H9 (cell line): ENCODE data around the gene CNOT9. TPM values are rescaled to one million over a fixed set of nuclear protein-coding genes. Genes with fewer than 3 reads are reported as not detected.

Experiments used
- DNase-seq: peaks from one replicate; pipeline ENCODE4 v3.0.0-alpha.2; 2017
- H2AFZ ChIP-seq: one replicate; pipeline ENCODE4 v1.6.1; 2013; ENCODE audit warnings: mild to moderate bottlenecking, low read length, control low read depth, moderate library complexity
- H2AK5ac ChIP-seq: 2 replicates; pipeline ENCODE4 v1.6.1; 2013; ENCODE audit warnings: low read length, control low read depth, mixed read lengths; ENCODE audit not compliant: insufficient read length
- H2BK120ac ChIP-seq: one replicate; pipeline ENCODE4 v1.6.1; 2013; ENCODE audit warnings: low read depth, mild to moderate bottlenecking, low read length, control low read depth, inconsistent platforms; ENCODE audit not compliant: poor library complexity, severe bottlenecking
- H2BK12ac ChIP-seq: 2 replicates; pipeline ENCODE4 v1.6.1; 2013; ENCODE audit warnings: low read length, control low read depth, mixed read lengths, low read depth; ENCODE audit not compliant: insufficient read length
- H2BK15ac ChIP-seq: 2 replicates; pipeline ENCODE4 v1.6.1; 2013; ENCODE audit warnings: low read depth, low read length, control low read depth
- H2BK20ac ChIP-seq: one replicate; pipeline ENCODE4 v1.6.1; 2013; ENCODE audit warnings: low read depth, mild to moderate bottlenecking, low read length, control low read depth, inconsistent platforms; ENCODE audit not compliant: poor library complexity, severe bottlenecking
- H2BK5ac ChIP-seq: 2 replicates; pipeline ENCODE4 v1.6.1; 2013; ENCODE audit warnings: low read length, control low read depth, mixed read lengths; ENCODE audit not compliant: insufficient read length
- H3K14ac ChIP-seq: 2 replicates; pipeline ENCODE4 v1.6.1; 2013; ENCODE audit warnings: low read length, control low read depth; ENCODE audit not compliant: insufficient read depth
- H3K18ac ChIP-seq: 2 replicates; pipeline ENCODE4 v1.6.1; 2013; ENCODE audit warnings: low read depth, mild to moderate bottlenecking, mixed read lengths, low read length, control low read depth; ENCODE audit not compliant: insufficient read length
- H3K23ac ChIP-seq: 2 replicates; pipeline ENCODE4 v1.6.1; 2013; ENCODE audit warnings: low read length, control low read depth, mixed read lengths, low read depth; ENCODE audit not compliant: insufficient read length
- H3K23me2 ChIP-seq: 2 replicates; pipeline ENCODE4 v1.6.1; 2013; ENCODE audit warnings: low read depth, mild to moderate bottlenecking, mixed read lengths, low read length, control low read depth; ENCODE audit not compliant: insufficient read length, poor library complexity, severe bottlenecking
- H3K27ac ChIP-seq: 2 replicates; pipeline ENCODE4 v1.5.1; 2013; ENCODE audit warnings: low read length, control low read depth, mixed read lengths, low read depth; ENCODE audit not compliant: insufficient read length
- H3K27me3 ChIP-seq: 2 replicates; pipeline ENCODE4 v1.6.1; 2013; ENCODE audit warnings: low read length, control low read depth, inconsistent platforms; ENCODE audit not compliant: insufficient read depth
- H3K4ac ChIP-seq: 2 replicates; pipeline ENCODE4 v1.6.1; 2013; ENCODE audit warnings: low read depth, mild to moderate bottlenecking, control low read depth, inconsistent platforms, low read length, moderate library complexity
- H3K4me1 ChIP-seq: 2 replicates; pipeline ENCODE4 v1.6.1; 2013; ENCODE audit warnings: low read length, control low read depth, inconsistent platforms; ENCODE audit not compliant: insufficient read depth
- H3K4me2 ChIP-seq: 2 replicates; pipeline ENCODE4 v1.6.1; 2013; ENCODE audit warnings: low read length, control low read depth, mixed read lengths; ENCODE audit not compliant: insufficient read length, insufficient read depth
- H3K56ac ChIP-seq: 2 replicates; pipeline ENCODE4 v1.6.1; 2013; ENCODE audit warnings: low read depth, mild to moderate bottlenecking, mixed read lengths, low read length, control low read depth; ENCODE audit not compliant: insufficient read length
- H3K79me1 ChIP-seq: 2 replicates; pipeline ENCODE4 v1.6.1; 2013; ENCODE audit warnings: low read depth, mild to moderate bottlenecking, moderate library complexity, low read length, control low read depth, inconsistent platforms; ENCODE audit not compliant: insufficient read depth, poor library complexity, severe bottlenecking
- H3K79me2 ChIP-seq: 2 replicates; pipeline ENCODE4 v1.6.1; 2013; ENCODE audit warnings: low read length, control low read depth, inconsistent platforms; ENCODE audit not compliant: insufficient read depth
- H3K9ac ChIP-seq: 2 replicates; pipeline ENCODE4 v1.6.1; 2013; ENCODE audit warnings: low read length, control low read depth, mixed read lengths; ENCODE audit not compliant: insufficient read length; ENCODE audit errors: extremely low read depth
- H3K9me3 ChIP-seq: one replicate; pipeline ENCODE4 v1.6.1; 2013; ENCODE audit warnings: low read depth, low read length, inconsistent platforms; ENCODE audit not compliant: control insufficient read depth
- H3T11ph ChIP-seq: one replicate; pipeline ENCODE4 v1.6.1; 2013; ENCODE audit warnings: mild to moderate bottlenecking, low read length, control low read depth, inconsistent platforms
- H4K20me1 ChIP-seq: one replicate; pipeline ENCODE4 v1.6.1; 2013; ENCODE audit not compliant: control insufficient read depth, insufficient read length, insufficient read depth
- H4K5ac ChIP-seq: 2 replicates; pipeline ENCODE4 v1.6.1; 2013; ENCODE audit warnings: low read depth, mild to moderate bottlenecking, mixed read lengths, low read length, control low read depth; ENCODE audit not compliant: insufficient read length
- H4K8ac ChIP-seq: replicated peaks from 2 replicates; pipeline ENCODE4 v1.6.1; 2013; ENCODE audit warnings: low read length, control low read depth, mixed read lengths, low read depth; ENCODE audit not compliant: insufficient read length
- H4K91ac ChIP-seq: 2 replicates; pipeline ENCODE4 v1.6.1; 2013; ENCODE audit warnings: low read depth, mild to moderate bottlenecking, moderate library complexity, mixed read lengths, low read length, control low read depth; ENCODE audit not compliant: insufficient read length
- H3K27ac Mint-ChIP-seq, 3 experiments: 2 replicates in 2 of 3; 3 replicates in 1 of 3; pipeline ENCODE4 v1.8.0; 2020 to 2021; ENCODE audit warnings: mixed read lengths in 3 of 3, mild to moderate bottlenecking in 1 of 3, moderate library complexity in 1 of 3
- H3K27me3 Mint-ChIP-seq: 2 replicates; pipeline ENCODE4 v1.8.0; 2021; ENCODE audit warnings: low read depth, mild to moderate bottlenecking, moderate library complexity, mixed read lengths
- H3K36me3 Mint-ChIP-seq, 3 experiments: 2 replicates in 2 of 3; 3 replicates in 1 of 3; pipeline ENCODE4 v1.8.0; 2020 to 2021; ENCODE audit warnings: low read depth in 3 of 3, mixed read lengths in 3 of 3; ENCODE audit not compliant: insufficient read depth in 1 of 3
- H3K4me1 Mint-ChIP-seq, 2 experiments: 2 replicates each; pipeline ENCODE4 v1.8.0; 2020; ENCODE audit warnings: mixed read lengths in 2 of 2
- H3K4me3 Mint-ChIP-seq, 2 experiments: 2 replicates in 1 of 2; 3 replicates in 1 of 2; pipeline ENCODE4 v1.8.0; 2020 to 2021; ENCODE audit warnings: mild to moderate bottlenecking in 2 of 2, mixed read lengths in 2 of 2, moderate library complexity in 1 of 2
- H3K9me3 Mint-ChIP-seq, 2 experiments: 2 replicates in 1 of 2; 3 replicates in 1 of 2; pipeline ENCODE4 v1.8.0; 2020; ENCODE audit warnings: mild to moderate bottlenecking in 2 of 2, mixed read lengths in 2 of 2, moderate library complexity in 1 of 2
- WGBS: extraction: QIAGEN DNeasy Blood & Tissue Kit; methylation state at CpG from one replicate; pipeline ENCODE4 v1.1.7; 2013; ENCODE audit warnings: missing lambda C conversion rate, low lambda C conversion rate, mixed read lengths; ENCODE audit not compliant: insufficient read length; ENCODE audit errors: extremely low coverage; 5-methylcytosine and 5-hydroxymethylcytosine counted together
- total RNA-seq: library from RNA; stranded (reverse); gene quantifications from 2 replicates; pipeline ENCODE4 v1.2.1, GENCODE V29; 2021
- TF ChIP-seq, protein P1 (sequence below): fragments of 200-600 bp; sonication (generic); conservative IDR thresholded peaks from 3 replicates; pipeline ENCODE4 v1.8.0; 2021; ENCODE audit warnings: antibody characterized with exemption, mild to moderate bottlenecking

The CNOT9 gene
- total RNA-seq, 1 experiment from 2014 or later: 91.2 TPM

GRCh38 chr2:218622606-218623365 is 54.1 kb downstream of the CNOT9 start:
- no peak overlapping the region for H2AK5ac ChIP-seq
- no peak overlapping the region for H3K14ac ChIP-seq
- no peaks in the 10 kb centered on the region for H3K23me2 ChIP-seq
- no peaks in the 10 kb centered on the region for H4K20me1 ChIP-seq
- H2BK12ac ChIP-seq: no peak overlapping the region
- no peak overlapping the region for H2AFZ ChIP-seq
- no peak overlapping the region for H2BK5ac ChIP-seq
- no peak overlapping the region for H3K4me2 ChIP-seq
- TF ChIP-seq, protein P1, sequence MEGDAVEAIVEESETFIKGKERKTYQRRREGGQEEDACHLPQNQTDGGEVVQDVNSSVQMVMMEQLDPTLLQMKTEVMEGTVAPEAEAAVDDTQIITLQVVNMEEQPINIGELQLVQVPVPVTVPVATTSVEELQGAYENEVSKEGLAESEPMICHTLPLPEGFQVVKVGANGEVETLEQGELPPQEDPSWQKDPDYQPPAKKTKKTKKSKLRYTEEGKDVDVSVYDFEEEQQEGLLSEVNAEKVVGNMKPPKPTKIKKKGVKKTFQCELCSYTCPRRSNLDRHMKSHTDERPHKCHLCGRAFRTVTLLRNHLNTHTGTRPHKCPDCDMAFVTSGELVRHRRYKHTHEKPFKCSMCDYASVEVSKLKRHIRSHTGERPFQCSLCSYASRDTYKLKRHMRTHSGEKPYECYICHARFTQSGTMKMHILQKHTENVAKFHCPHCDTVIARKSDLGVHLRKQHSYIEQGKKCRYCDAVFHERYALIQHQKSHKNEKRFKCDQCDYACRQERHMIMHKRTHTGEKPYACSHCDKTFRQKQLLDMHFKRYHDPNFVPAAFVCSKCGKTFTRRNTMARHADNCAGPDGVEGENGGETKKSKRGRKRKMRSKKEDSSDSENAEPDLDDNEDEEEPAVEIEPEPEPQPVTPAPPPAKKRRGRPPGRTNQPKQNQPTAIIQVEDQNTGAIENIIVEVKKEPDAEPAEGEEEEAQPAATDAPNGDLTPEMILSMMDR: no peak
- no peak overlapping the region for H4K91ac ChIP-seq
- H3K4me3 Mint-ChIP-seq: no peak overlapping the region
- no peak overlapping the region for H3K4ac ChIP-seq
- no peaks in the 10 kb centered on the region for H3K27me3 ChIP-seq
- H3K56ac ChIP-seq: no peak overlapping the region
- no peaks in the 10 kb centered on the region; the same call in 1 of the 2 replicates for H3K27me3 Mint-ChIP-seq
- H3K36me3 Mint-ChIP-seq: no peaks in the 10 kb centered on the region
- H3T11ph ChIP-seq: no peak overlapping the region
- no peak overlapping the region for H3K18ac ChIP-seq
- DNase-seq: no peak
- no peaks in the 10 kb centered on the region for H3K4me1 ChIP-seq
- no peak overlapping the region for H3K27ac ChIP-seq
- H3K27ac Mint-ChIP-seq: no peak overlapping the region
- no peak overlapping the region for H2BK120ac ChIP-seq
- H4K8ac ChIP-seq: no peak overlapping the region
- H3K9me3 Mint-ChIP-seq: no peaks in the 10 kb centered on the region
- no peak overlapping the region for H3K9ac ChIP-seq
- H4K5ac ChIP-seq: no peak overlapping the region
- no peaks in the 10 kb centered on the region for H3K9me3 ChIP-seq
- no peak overlapping the region for H3K23ac ChIP-seq
- H3K4me1 Mint-ChIP-seq: no peaks in the 10 kb centered on the region
- H3K79me2 ChIP-seq: no peaks in the 10 kb centered on the region
- H3K79me1 ChIP-seq: no peaks in the 10 kb centered on the region
- WGBS: no CpG with 5 or more reads among the region's 7 CpGs
- H2BK20ac ChIP-seq: no peak overlapping the region
- H2BK15ac ChIP-seq: no peak overlapping the region
